CD14-positive monocyte (primary cell): ENCODE results near the gene RAP1B. TPM values are rescaled to one million over a fixed set of nuclear protein-coding genes. Genes with fewer than 3 reads are reported as not detected.
A peak's percentile ranks its signal among the peaks of the same experiment; 100 is the strongest.

Experiments
- DNase-seq, 3 donors: peaks; one replicate each; pipeline ENCODE4 v3.0.0-alpha.2; 2011 to 2022
- H2AFZ ChIP-seq: 2 replicates; pipeline ENCODE4 v1.6.0; 2012; ENCODE audit warnings: mild to moderate bottlenecking, low read depth, low read length, inconsistent platforms; ENCODE audit not compliant: insufficient read depth, poor library complexity, severe bottlenecking
- H3K27ac ChIP-seq, 2 donors: 1 replicate in 1 of 2; 2 replicates in 1 of 2; pipeline ENCODE4 v1.5.1; 2012 to 2013; ENCODE audit warnings: low read length in 2 of 2, control low read depth in 1 of 2, inconsistent platforms in 1 of 2, low read depth in 1 of 2, mild to moderate bottlenecking in 1 of 2
- H3K27me3 ChIP-seq, 2 donors: one replicate each; pipeline versions ENCODE4 v1.6.0 to v1.6.1; 2011 to 2013; ENCODE audit warnings: low read length in 2 of 2; ENCODE audit not compliant: control insufficient read depth in 2 of 2, insufficient read depth in 2 of 2
- H3K36me3 ChIP-seq, 2 donors: replicated peaks in 1 of 2; 1 replicate in 1 of 2; 2 replicates in 1 of 2; pipeline versions ENCODE4 v1.5.1 to v1.6.1; 2012 to 2013; ENCODE audit warnings: low read length in 2 of 2, control low read depth in 1 of 2, inconsistent platforms in 1 of 2, mild to moderate bottlenecking in 1 of 2; ENCODE audit not compliant: insufficient read depth in 2 of 2, control insufficient read depth in 1 of 2
- H3K4me1 ChIP-seq, 2 donors: 1 replicate in 1 of 2; 2 replicates in 1 of 2; pipeline versions ENCODE4 v1.5.1 to v1.6.1; 2012 to 2013; ENCODE audit warnings: low read length in 2 of 2, control low read depth in 1 of 2, inconsistent platforms in 1 of 2, mild to moderate bottlenecking in 1 of 2, moderate library complexity in 1 of 2; ENCODE audit not compliant: insufficient read depth in 2 of 2, control insufficient read depth in 1 of 2
- H3K4me2 ChIP-seq: replicated peaks from 2 replicates; pipeline ENCODE3; 2012; ENCODE audit warnings: low read length, moderate library complexity, mild to moderate bottlenecking; ENCODE audit not compliant: poor library complexity, severe bottlenecking; ENCODE audit errors: extremely low read depth
- H3K4me3 ChIP-seq, 3 experiments: fragments of 200-600 bp in 1 of 3; sonication (generic) in 1 of 3; replicated peaks in 1 of 3; 1 replicate in 2 of 3; 2 replicates in 1 of 3; pipeline ENCODE4 v1.5.1; 2011 to 2013; ENCODE audit warnings: low read length in 3 of 3, mild to moderate bottlenecking in 3 of 3, control low read depth in 2 of 3, low read depth in 2 of 3, inconsistent platforms in 1 of 3, moderate library complexity in 1 of 3
- H3K79me2 ChIP-seq: 2 replicates; pipeline ENCODE4 v1.6.0; 2012; ENCODE audit warnings: mild to moderate bottlenecking, control low read depth, inconsistent platforms, low read length, moderate library complexity; ENCODE audit not compliant: insufficient read depth
- H3K9ac ChIP-seq: 2 replicates; pipeline ENCODE4 v1.6.0; 2017; ENCODE audit warnings: low read length, mild to moderate bottlenecking; ENCODE audit not compliant: insufficient read depth, poor library complexity, severe bottlenecking
- H3K9me3 ChIP-seq, 2 donors: replicated peaks in 1 of 2; 1 replicate in 1 of 2; 2 replicates in 1 of 2; pipeline versions ENCODE4 v1.5.1 to v1.6.1; 2012 to 2013; ENCODE audit warnings: low read length in 2 of 2, control low read depth in 1 of 2; ENCODE audit not compliant: control insufficient read depth in 1 of 2, insufficient read depth in 1 of 2
- H4K20me1 ChIP-seq: 2 replicates; pipeline ENCODE4 v1.6.0; 2012; ENCODE audit warnings: mild to moderate bottlenecking, low read length, control low read depth, moderate library complexity; ENCODE audit not compliant: insufficient read depth
- H3K27ac Mint-ChIP-seq, 7 donors: one replicate each; pipeline ENCODE4 v1.8.0; 2020; ENCODE audit warnings: mild to moderate bottlenecking in 7 of 7, mixed read lengths in 7 of 7, moderate library complexity in 6 of 7, inconsistent platforms in 2 of 7
- H3K27me3 Mint-ChIP-seq, 3 donors: one replicate each; pipeline ENCODE4 v1.8.0; 2021 to 2022; ENCODE audit warnings: low read depth in 3 of 3, mild to moderate bottlenecking in 3 of 3, mixed read lengths in 3 of 3, moderate library complexity in 3 of 3, inconsistent platforms in 1 of 3
- H3K36me3 Mint-ChIP-seq, 2 donors: one replicate each; pipeline ENCODE4 v1.8.0; 2020; ENCODE audit warnings: mixed read lengths in 2 of 2, inconsistent platforms in 1 of 2, mild to moderate bottlenecking in 1 of 2
- H3K4me1 Mint-ChIP-seq: one replicate; pipeline ENCODE4 v1.8.0; 2020; ENCODE audit warnings: mild to moderate bottlenecking, mixed read lengths
- H3K4me3 Mint-ChIP-seq, 2 donors: one replicate each; pipeline ENCODE4 v1.8.0; 2020; ENCODE audit warnings: mild to moderate bottlenecking in 2 of 2, mixed read lengths in 2 of 2, moderate library complexity in 1 of 2
- H3K9me3 Mint-ChIP-seq, 7 donors: one replicate each; pipeline ENCODE4 v1.8.0; 2020 to 2022; ENCODE audit warnings: mixed read lengths in 7 of 7, mild to moderate bottlenecking in 6 of 7, moderate library complexity in 6 of 7, inconsistent platforms in 2 of 7
- WGBS: methylation state at CpG from one replicate; pipeline ENCODE4 v1.1.5; 2013; ENCODE audit warnings: missing lambda C conversion rate; ENCODE audit not compliant: insufficient coverage; 5-methylcytosine and 5-hydroxymethylcytosine counted together
- intact Hi-C, 2 donors: fragments of 100-400 bp; cut with micrococcal nuclease; formaldehyde crosslinking; loops; one replicate each; pipeline versions ENCODE4 v1.15.0 to v1.15.1; 2023
- polyA plus RNA-seq, 3 donors: library from polyadenylated mRNA; depleted of rRNA in 1 of 3; unstranded in 2 of 3; stranded (reverse) in 1 of 3; fragments of 300-500 nt in 2 of 3; fragments of >200 nt in 1 of 3; fragmentation: Illumina TruSeq in 2 of 3; gene quantifications; 1 replicate in 2 of 3; 2 replicates in 1 of 3; pipeline ENCODE4 v1.2.3, GENCODE V29; 2012 to 2021
- TF ChIP-seq, protein P1 (sequence below): fragments of 200-600 bp; IDR thresholded peaks from one replicate; pipeline ENCODE4 v1.8.0; 2022; ENCODE audit warnings: antibody characterized with exemption, mild to moderate bottlenecking

The RAP1B gene
- polyA plus RNA-seq, 3 donors: 153 to 543 (median 461) TPM

DNA sequence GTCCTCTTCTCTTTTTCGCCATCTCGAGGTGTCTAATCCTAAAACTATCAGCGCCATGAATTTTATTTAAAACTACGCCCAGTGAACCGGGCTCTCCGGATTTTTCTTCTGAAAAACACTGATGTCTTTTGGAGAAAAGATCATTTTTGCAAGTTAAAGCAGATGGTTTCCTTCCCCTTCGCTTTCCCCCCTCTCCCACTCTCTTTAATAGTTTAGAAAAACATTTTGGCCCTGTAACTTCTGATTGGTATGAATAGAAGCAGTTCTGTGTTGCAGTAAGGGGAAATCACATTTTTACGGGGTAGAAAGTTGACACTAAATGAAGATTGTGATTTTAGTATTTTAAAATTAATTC lies 1.1 kb downstream of the RAP1B start:
- Histone ChIP-seq H3K4me2 (peak overlapping the region; percentile 83), H3K36me3 (peaks cover 0 to 10% of the 10 kb centered on the region in 2 donors), H3K4me3 (peak overlapping the region; percentile 90 to 99 (median 96)), H3K27ac (peak overlapping the region; percentile 97 to 99), H3K9me3 (no peaks in the 10 kb centered on the region), H4K20me1 (peaks cover 55% of the 10 kb centered on the region), H3K4me1 (peaks cover 30 to 51% of the 10 kb centered on the region in 2 donors), H3K27me3 (no peaks in the 10 kb centered on the region), H3K79me2 (peaks cover 56% of the 10 kb centered on the region), H3K9ac (peak overlapping the region; percentile 94), H2AFZ (no peak overlapping the region)
- DNase-seq: no peak
- Mint-ChIP-seq H3K4me1 (peaks cover 55% of the 10 kb centered on the region), H3K36me3 (peaks cover 19% of the 10 kb centered on the region in 2 donors), H3K27ac (peak overlapping the region; percentile 96 to 98 (median 98)), H3K4me3 (peak overlapping the region; percentile 92), H3K27me3 (peaks cover 0 to 3% (median 1%) of the 10 kb centered on the region in 3 donors), H3K9me3 (peaks cover 0 to 2% (median 0%) of the 10 kb centered on the region in 7 donors)
- TF ChIP-seq, protein P1, sequence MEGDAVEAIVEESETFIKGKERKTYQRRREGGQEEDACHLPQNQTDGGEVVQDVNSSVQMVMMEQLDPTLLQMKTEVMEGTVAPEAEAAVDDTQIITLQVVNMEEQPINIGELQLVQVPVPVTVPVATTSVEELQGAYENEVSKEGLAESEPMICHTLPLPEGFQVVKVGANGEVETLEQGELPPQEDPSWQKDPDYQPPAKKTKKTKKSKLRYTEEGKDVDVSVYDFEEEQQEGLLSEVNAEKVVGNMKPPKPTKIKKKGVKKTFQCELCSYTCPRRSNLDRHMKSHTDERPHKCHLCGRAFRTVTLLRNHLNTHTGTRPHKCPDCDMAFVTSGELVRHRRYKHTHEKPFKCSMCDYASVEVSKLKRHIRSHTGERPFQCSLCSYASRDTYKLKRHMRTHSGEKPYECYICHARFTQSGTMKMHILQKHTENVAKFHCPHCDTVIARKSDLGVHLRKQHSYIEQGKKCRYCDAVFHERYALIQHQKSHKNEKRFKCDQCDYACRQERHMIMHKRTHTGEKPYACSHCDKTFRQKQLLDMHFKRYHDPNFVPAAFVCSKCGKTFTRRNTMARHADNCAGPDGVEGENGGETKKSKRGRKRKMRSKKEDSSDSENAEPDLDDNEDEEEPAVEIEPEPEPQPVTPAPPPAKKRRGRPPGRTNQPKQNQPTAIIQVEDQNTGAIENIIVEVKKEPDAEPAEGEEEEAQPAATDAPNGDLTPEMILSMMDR: no peak
- no CpG with 5 or more reads among the region's 8 CpGs for WGBS
- intact Hi-C loops: loop anchor here (2.0 to 5.0 kb wide), 2 partner anchors 253 to 279 kb away; partner anchors contain the start of gene MDM1 (in 2 of the 2)

DNA sequence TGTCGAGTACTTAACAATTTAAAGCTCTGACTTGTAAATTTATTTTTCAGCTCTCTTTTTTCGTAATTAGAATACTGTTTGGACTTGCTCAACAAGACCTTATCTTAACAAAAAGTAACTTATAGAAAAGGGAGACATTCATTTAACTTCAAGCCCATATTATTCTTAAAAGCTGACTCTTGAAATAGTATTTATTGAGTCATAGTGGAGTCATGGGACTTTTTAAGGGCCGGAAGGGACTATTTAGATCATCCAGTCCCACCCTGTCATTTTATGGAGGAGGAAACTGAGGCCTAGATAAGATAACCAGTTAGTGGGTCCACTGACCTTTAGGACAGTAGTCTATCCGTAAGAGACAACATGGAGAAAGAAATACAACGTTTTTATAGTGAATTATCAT lies 1.5 kb downstream of the RAP1B start:
- Mint-ChIP-seq H3K9me3 (peaks cover 0 to 2% (median 0%) of the 10 kb centered on the region in 7 donors), H3K27ac (peak overlapping the region; percentile 96 to 98 (median 98)), H3K36me3 (peaks cover 19% of the 10 kb centered on the region in 2 donors), H3K27me3 (peaks cover 0 to 3% (median 1%) of the 10 kb centered on the region in 3 donors), H3K4me3 (peak overlapping the region; percentile 92), H3K4me1 (peaks cover 56% of the 10 kb centered on the region)
- peak overlapping the region in 1 of 2 donors; percentile 97 for H3K27ac ChIP-seq
- no peak overlapping the region for H2AFZ ChIP-seq
- no peaks in the 10 kb centered on the region for H3K9me3 ChIP-seq
- peaks cover 59% of the 10 kb centered on the region for H4K20me1 ChIP-seq
- WGBS: no CpG with 5 or more reads among the region's 5 CpGs
- H3K4me2 ChIP-seq: peak overlapping the region; percentile 83
- peaks cover 30 to 51% of the 10 kb centered on the region in 2 donors for H3K4me1 ChIP-seq
- peak overlapping the region; percentile 90 to 99 (median 96) for H3K4me3 ChIP-seq
- DNase-seq: peak in 2 of 3 donors; percentile 52 to 78
- peaks cover 60% of the 10 kb centered on the region for H3K79me2 ChIP-seq
- peaks cover 0 to 10% of the 10 kb centered on the region in 2 donors for H3K36me3 ChIP-seq
- intact Hi-C loops: loop anchor here (5.0 kb wide), 1 partner anchor 280 kb away; the partner anchor contains the start of gene MDM1 (in 2 of the 2)
- TF ChIP-seq, protein P1: no peak
- H3K9ac ChIP-seq: peak overlapping the region; percentile 94
- H3K27me3 ChIP-seq: no peaks in the 10 kb centered on the region
